Caco-2 (cell line): ENCODE measurements around the gene LHX1. TPM values are rescaled to one million over a fixed set of nuclear protein-coding genes. Genes with fewer than 3 reads are reported as not detected.
A peak's percentile ranks its signal among the peaks of the same experiment; 100 is the strongest.

Source experiments
- BruUV-seq: library from RNA; stranded (reverse); fragments of 400-500 nt; replicated peaks from 2 replicates; lab custom pipeline; 2021; lab: Mats Ljungman, UMichigan
- CTCF ChIA-PET: fragments of 300-600 bp; sonication (Branson Sonifier 250); formaldehyde crosslinking; loops from one replicate; lab custom pipeline; 2022; ENCODE audit warnings: antibody characterized with exemption; lab: Charles Lee
- POLR2A ChIA-PET: fragments of 300-600 bp; sonication (Branson Sonifier 250); formaldehyde crosslinking; loops from one replicate; lab custom pipeline; 2022; ENCODE audit warnings: antibody characterized with exemption; lab: Charles Lee
- DNase-seq, 2 experiments: peaks; one replicate each; pipeline versions ENCODE4 v3.0.0 to v3.0.0-alpha.2; 2020 to 2022
- H3K27me3 ChIP-seq: replicated peaks from 2 replicates; pipeline ENCODE4 v1.6.0; 2011; ENCODE audit warnings: low read length; ENCODE audit not compliant: control insufficient read depth, insufficient read depth
- H3K36me3 ChIP-seq: 2 replicates; pipeline ENCODE4 v1.5.1; 2011; ENCODE audit warnings: low read length; ENCODE audit not compliant: control insufficient read depth, insufficient read depth
- H3K4me1 ChIP-seq: fragments of 250-450 bp; sonication (Bioruptor Pico); 2 replicates; pipeline ENCODE4 v1.5.1; 2020; ENCODE audit warnings: mild to moderate bottlenecking
- H3K4me3 ChIP-seq: 2 replicates; pipeline ENCODE4 v1.5.1; 2011; ENCODE audit warnings: low read depth, mild to moderate bottlenecking, control low read depth, low read length
- H3K9me3 ChIP-seq: fragments of 250-450 bp; sonication (Bioruptor Pico); 2 replicates; pipeline ENCODE4 v1.5.1; 2020; ENCODE audit warnings: mild to moderate bottlenecking, moderate library complexity
- H3K27ac Mint-ChIP-seq: one replicate; pipeline ENCODE4 v1.8.0; 2022; ENCODE audit warnings: mixed read lengths; ENCODE audit not compliant: unreplicated experiment
- H3K27me3 Mint-ChIP-seq: one replicate; pipeline ENCODE4 v1.8.0; 2022; ENCODE audit warnings: mixed read lengths; ENCODE audit not compliant: insufficient read depth, unreplicated experiment
- H3K36me3 Mint-ChIP-seq: one replicate; pipeline ENCODE4 v1.8.0; 2022; ENCODE audit warnings: mild to moderate bottlenecking, mixed read lengths; ENCODE audit not compliant: insufficient read depth, unreplicated experiment
- H3K4me1 Mint-ChIP-seq: one replicate; pipeline ENCODE4 v1.8.0; 2022; ENCODE audit warnings: low read depth, mixed read lengths; ENCODE audit not compliant: unreplicated experiment
- H3K4me3 Mint-ChIP-seq: one replicate; pipeline ENCODE4 v1.8.0; 2022; ENCODE audit warnings: mild to moderate bottlenecking, moderate library complexity, mixed read lengths; ENCODE audit not compliant: unreplicated experiment
- H3K9me3 Mint-ChIP-seq: one replicate; pipeline ENCODE4 v1.8.0; 2022; ENCODE audit warnings: mixed read lengths; ENCODE audit not compliant: unreplicated experiment
- intact Hi-C: fragments of 100-400 bp; cut with micrococcal nuclease; formaldehyde crosslinking; loops from one replicate; pipeline ENCODE4 v1.10.0; 2022; ENCODE audit not compliant: unreplicated experiment
- total RNA-seq: library from RNA; stranded (reverse); gene quantifications from 2 replicates; pipeline ENCODE4 v1.2.3, GENCODE V29; 2022
- TF ChIP-seq, protein P1 (sequence below), 2 experiments: fragments of 200-600 bp in 1 of 2; IDR thresholded peaks; 1 replicate in 1 of 2; 2 replicates in 1 of 2; pipeline versions ENCODE4 v1.5.1 to v1.8.0; 2011 to 2022; ENCODE audit warnings: antibody characterized with exemption in 1 of 2, control low read depth in 1 of 2, inconsistent platforms in 1 of 2, low read depth in 1 of 2, low read length in 1 of 2, mild to moderate bottlenecking in 1 of 2, moderate library complexity in 1 of 2; ENCODE audit not compliant: insufficient read depth in 1 of 2, severe bottlenecking in 1 of 2, unreplicated experiment in 1 of 2

Gene LHX1
- total RNA-seq, 1 experiment from 2014 or later, result not detected

DNA sequence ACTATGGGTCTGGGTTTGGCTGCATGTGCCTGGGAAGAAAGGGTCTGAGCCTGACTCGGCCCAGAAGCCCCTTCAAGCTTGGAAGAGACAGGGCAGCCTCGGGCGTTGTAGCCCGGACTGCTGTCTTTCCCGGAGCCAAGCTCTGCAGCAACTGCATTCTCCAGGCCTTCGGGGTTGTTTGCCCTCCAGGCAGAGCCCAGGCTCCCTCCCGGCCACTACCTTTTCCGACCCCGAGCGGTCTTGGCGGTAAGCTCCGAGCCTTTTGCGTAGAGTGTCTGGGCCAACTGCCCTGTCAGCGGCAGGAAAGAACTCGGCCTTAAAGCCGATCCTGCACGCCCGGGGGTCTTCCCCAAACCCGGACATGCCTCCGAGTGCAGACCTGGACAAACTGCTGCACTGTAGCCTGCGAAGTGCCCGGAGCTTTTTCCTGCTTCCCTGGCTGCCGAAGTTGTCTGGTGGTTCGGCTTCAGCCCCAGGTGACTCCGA, 1.3 kb downstream of the LHX1 start:
- no peak overlapping the region for H3K4me3 ChIP-seq

DNA sequence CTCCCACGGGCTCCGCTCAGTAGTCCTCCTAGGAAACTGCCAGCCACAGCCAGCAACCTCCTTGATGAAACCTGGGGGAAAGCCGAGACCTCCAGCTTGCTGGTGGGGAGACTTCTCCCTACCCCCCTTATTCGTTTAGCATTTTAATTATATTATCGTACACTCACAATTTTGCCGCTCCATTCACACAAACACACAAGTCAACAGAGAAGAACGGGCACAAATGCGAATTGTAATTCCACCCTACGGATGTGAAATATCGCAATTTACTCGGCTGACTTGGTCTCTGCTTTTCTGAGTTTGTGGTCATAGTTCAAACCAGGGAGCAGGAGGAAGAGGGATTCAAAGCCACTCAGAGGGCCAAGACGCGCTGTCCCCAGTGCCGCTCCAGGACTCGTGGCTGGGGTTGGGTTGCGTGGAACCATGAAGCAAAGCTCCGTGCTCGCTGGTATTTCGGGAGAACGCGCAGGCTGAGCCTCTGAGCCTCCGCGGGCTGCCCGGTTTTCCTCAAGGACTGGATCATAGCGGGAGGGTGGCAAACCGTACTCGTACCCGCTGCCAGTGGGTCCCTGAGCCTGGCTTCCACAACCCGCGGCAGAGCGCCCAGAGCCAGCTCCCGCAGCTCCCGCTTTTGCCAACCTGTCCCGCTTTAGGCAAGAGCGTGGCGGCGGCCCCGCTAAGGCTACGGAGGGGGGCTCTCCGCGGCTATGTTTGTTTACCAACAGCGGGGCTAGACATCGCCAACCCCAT, 2.0 kb downstream of the LHX1 start:
- no peaks in the 10 kb centered on the region for H3K36me3 ChIP-seq
- no TSS peak for BruUV-seq
- H3K4me1 ChIP-seq, result peaks cover 21% of the 10 kb centered on the region
- TF ChIP-seq, protein P1, sequence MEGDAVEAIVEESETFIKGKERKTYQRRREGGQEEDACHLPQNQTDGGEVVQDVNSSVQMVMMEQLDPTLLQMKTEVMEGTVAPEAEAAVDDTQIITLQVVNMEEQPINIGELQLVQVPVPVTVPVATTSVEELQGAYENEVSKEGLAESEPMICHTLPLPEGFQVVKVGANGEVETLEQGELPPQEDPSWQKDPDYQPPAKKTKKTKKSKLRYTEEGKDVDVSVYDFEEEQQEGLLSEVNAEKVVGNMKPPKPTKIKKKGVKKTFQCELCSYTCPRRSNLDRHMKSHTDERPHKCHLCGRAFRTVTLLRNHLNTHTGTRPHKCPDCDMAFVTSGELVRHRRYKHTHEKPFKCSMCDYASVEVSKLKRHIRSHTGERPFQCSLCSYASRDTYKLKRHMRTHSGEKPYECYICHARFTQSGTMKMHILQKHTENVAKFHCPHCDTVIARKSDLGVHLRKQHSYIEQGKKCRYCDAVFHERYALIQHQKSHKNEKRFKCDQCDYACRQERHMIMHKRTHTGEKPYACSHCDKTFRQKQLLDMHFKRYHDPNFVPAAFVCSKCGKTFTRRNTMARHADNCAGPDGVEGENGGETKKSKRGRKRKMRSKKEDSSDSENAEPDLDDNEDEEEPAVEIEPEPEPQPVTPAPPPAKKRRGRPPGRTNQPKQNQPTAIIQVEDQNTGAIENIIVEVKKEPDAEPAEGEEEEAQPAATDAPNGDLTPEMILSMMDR (IDR thresholded peaks at IDR 0.05; ENCODE audit: insufficient read depth in 1 of 2, low read depth in 1 of 2, low read length in 1 of 2, severe bottlenecking in 1 of 2, unreplicated experiment in 1 of 2), result no peak
- Mint-ChIP-seq H3K9me3 (no peaks in the 10 kb centered on the region), H3K4me1 (peaks cover 6% of the 10 kb centered on the region), H3K27ac (no peak overlapping the region), H3K4me3 (peak overlapping the region; percentile 83), H3K36me3 (no peaks in the 10 kb centered on the region), H3K27me3 (peaks cover 36% of the 10 kb centered on the region)
- no peaks in the 10 kb centered on the region for H3K9me3 ChIP-seq
- no peak overlapping the region for H3K4me3 ChIP-seq
- ChIA-PET CTCF (no interaction called here), POLR2A (no interaction called here)
- DNase-seq, result no peak
- intact Hi-C loops, result loop anchor here (5.0 to 10.0 kb wide), 2 partner anchors 106 to 312 kb away; no protein-coding TSS in a partner anchor
- H3K27me3 ChIP-seq, result peaks cover 25% of the 10 kb centered on the region

More for the DNA sequence above, 1.3 kb downstream of the LHX1 start:
- Histone ChIP-seq H3K4me1 (peaks cover 23% of the 10 kb centered on the region), H3K27me3 (peaks cover 28% of the 10 kb centered on the region), H3K36me3 (no peaks in the 10 kb centered on the region), H3K9me3 (no peaks in the 10 kb centered on the region)
- H3K4me1 Mint-ChIP-seq, result peaks cover 6% of the 10 kb centered on the region
- peak overlapping the region; percentile 83 for H3K4me3 Mint-ChIP-seq
- no TSS peak for BruUV-seq
- CTCF ChIA-PET, result no interaction called here
- POLR2A ChIA-PET, result no interaction called here
- no peak overlapping the region for H3K27ac Mint-ChIP-seq
- DNase-seq, result no peak
- TF ChIP-seq, protein P1 (IDR thresholded peaks at IDR 0.05; ENCODE audit: insufficient read depth in 1 of 2, low read depth in 1 of 2, low read length in 1 of 2, severe bottlenecking in 1 of 2, unreplicated experiment in 1 of 2), result no peak
- peaks cover 41% of the 10 kb centered on the region for H3K27me3 Mint-ChIP-seq
- H3K36me3 Mint-ChIP-seq, result no peaks in the 10 kb centered on the region
- intact Hi-C loops, result loop anchor here (5.0 to 10.0 kb wide), 2 partner anchors 106 to 311 kb away; no protein-coding TSS in a partner anchor
- no peaks in the 10 kb centered on the region for H3K9me3 Mint-ChIP-seq

DNA sequence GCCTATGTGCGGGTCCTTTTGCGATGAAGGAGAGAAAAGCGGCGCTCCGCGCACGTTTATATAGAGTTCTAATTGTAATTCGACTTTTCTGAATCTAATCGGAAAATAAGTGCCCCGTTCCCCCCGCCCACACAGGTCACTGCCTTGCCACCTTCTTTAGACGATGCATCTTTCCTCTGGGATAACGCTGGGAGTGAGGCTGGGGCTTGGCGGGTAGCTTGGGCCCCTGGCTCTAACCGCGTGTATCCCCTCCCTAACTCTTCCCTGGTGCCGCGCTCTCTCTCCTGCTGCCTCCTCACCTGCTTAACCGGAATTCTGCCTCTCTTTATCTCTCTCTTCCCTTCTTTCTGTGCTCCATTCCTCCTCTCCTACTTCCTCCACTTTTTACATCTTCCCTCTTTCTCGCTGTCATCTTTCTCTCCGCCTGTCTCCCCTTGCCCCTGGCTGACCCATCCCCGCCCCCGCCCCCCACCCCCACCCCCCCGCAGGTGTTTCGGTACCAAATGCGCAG, 2.6 kb downstream of the LHX1 start:
- Mint-ChIP-seq H3K27ac (no peak overlapping the region), H3K36me3 (no peaks in the 10 kb centered on the region), H3K9me3 (no peaks in the 10 kb centered on the region), H3K4me1 (peaks cover 6% of the 10 kb centered on the region), H3K27me3 (peaks cover 36% of the 10 kb centered on the region), H3K4me3 (no peak overlapping the region)
- no peaks in the 10 kb centered on the region for H3K9me3 ChIP-seq
- no peak for DNase-seq
- ChIA-PET CTCF (no interaction called here), POLR2A (no interaction called here)
- TF ChIP-seq, protein P1 (IDR thresholded peaks at IDR 0.05; ENCODE audit: insufficient read depth in 1 of 2, low read depth in 1 of 2, low read length in 1 of 2, severe bottlenecking in 1 of 2, unreplicated experiment in 1 of 2), result no peak
- no peak overlapping the region for H3K4me3 ChIP-seq
- H3K27me3 ChIP-seq, result peaks cover 23% of the 10 kb centered on the region
- intact Hi-C loops, result loop anchor here (5.0 to 10.0 kb wide), 2 partner anchors 105 to 313 kb away; no protein-coding TSS in a partner anchor
- H3K36me3 ChIP-seq, result no peaks in the 10 kb centered on the region
- BruUV-seq, result no TSS peak
- peaks cover 16% of the 10 kb centered on the region for H3K4me1 ChIP-seq
